ENCODE data around the gene IMPA2.

DNA sequence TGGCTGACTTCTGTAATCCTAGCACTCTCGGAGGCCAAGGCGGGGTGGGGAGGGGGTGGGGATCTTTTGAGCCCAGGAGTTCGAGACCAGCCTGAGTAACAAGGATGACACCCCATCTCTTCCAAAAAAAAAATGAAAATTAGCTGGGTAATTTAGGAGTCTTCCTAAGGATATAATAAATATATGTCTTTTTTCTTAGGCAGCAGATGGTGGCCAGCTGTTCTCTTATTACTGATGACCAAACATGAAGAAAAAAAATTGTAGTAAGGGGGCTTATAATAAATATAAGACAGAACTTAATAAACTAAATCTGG is 4.2 kb upstream of the IMPA2 start:
- TF ChIP-seq MAFK (IDR thresholded peaks at IDR 0.05; ENCODE audit: low read depth, low read length) (no peak), NFE2L2 (IDR thresholded peaks at IDR 0.05; ENCODE audit: low read depth, low read length) (no peak), CEBPB (IDR thresholded peaks at IDR 0.05; ENCODE audit: low read depth, low read length) (no peak), POLR2A (IDR thresholded peaks at IDR 0.05; ENCODE audit: low read depth, low read length) (no peak), SMC3 (IDR thresholded peaks at IDR 0.05; ENCODE audit: low read depth, low read length) (no peak), MXI1 (IDR thresholded peaks at IDR 0.05; ENCODE audit: borderline replicate concordance, low read depth, low read length) (no peak), RCOR1 (IDR thresholded peaks at IDR 0.05; ENCODE audit: insufficient replicate concordance, low read length) (no peak), RFX5 (IDR thresholded peaks at IDR 0.05; ENCODE audit: low read depth, low read length) (no peak), MAZ (IDR thresholded peaks at IDR 0.05; ENCODE audit: borderline replicate concordance, low read depth, low read length) (no peak), BHLHE40 (IDR thresholded peaks at IDR 0.05; ENCODE audit: low read depth, low read length) (no peak)
- TF ChIP-seq, protein P1, sequence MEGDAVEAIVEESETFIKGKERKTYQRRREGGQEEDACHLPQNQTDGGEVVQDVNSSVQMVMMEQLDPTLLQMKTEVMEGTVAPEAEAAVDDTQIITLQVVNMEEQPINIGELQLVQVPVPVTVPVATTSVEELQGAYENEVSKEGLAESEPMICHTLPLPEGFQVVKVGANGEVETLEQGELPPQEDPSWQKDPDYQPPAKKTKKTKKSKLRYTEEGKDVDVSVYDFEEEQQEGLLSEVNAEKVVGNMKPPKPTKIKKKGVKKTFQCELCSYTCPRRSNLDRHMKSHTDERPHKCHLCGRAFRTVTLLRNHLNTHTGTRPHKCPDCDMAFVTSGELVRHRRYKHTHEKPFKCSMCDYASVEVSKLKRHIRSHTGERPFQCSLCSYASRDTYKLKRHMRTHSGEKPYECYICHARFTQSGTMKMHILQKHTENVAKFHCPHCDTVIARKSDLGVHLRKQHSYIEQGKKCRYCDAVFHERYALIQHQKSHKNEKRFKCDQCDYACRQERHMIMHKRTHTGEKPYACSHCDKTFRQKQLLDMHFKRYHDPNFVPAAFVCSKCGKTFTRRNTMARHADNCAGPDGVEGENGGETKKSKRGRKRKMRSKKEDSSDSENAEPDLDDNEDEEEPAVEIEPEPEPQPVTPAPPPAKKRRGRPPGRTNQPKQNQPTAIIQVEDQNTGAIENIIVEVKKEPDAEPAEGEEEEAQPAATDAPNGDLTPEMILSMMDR (conservative IDR thresholded peaks at IDR 0.05; ENCODE audit: low read depth, low read length): no peak
- TF ChIP-seq, protein P2, sequence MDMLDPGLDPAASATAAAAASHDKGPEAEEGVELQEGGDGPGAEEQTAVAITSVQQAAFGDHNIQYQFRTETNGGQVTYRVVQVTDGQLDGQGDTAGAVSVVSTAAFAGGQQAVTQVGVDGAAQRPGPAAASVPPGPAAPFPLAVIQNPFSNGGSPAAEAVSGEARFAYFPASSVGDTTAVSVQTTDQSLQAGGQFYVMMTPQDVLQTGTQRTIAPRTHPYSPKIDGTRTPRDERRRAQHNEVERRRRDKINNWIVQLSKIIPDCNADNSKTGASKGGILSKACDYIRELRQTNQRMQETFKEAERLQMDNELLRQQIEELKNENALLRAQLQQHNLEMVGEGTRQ (IDR thresholded peaks at IDR 0.05; ENCODE audit: low read depth, low read length): no peak
- TF ChIP-seq, protein P3, sequence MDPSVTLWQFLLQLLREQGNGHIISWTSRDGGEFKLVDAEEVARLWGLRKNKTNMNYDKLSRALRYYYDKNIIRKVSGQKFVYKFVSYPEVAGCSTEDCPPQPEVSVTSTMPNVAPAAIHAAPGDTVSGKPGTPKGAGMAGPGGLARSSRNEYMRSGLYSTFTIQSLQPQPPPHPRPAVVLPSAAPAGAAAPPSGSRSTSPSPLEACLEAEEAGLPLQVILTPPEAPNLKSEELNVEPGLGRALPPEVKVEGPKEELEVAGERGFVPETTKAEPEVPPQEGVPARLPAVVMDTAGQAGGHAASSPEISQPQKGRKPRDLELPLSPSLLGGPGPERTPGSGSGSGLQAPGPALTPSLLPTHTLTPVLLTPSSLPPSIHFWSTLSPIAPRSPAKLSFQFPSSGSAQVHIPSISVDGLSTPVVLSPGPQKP (IDR thresholded peaks at IDR 0.05; ENCODE audit: borderline replicate concordance, low read depth, low read length): no peak
